Measurements from ENCODE around the gene MPC1.

Gene MPC1

GRCh38 chr6:166423051-166423745 is 40.5 kb upstream of the MPC1 start:
- H3K4ac ChIP-seq (ENCODE audit: low read depth in 1 of 2, low read length in 2 of 2): no peak overlapping the region
- no peak overlapping the region for H2AK5ac ChIP-seq (ENCODE audit: low read length, severe bottlenecking)
- H3K4me3 ChIP-seq (ENCODE audit: insufficient read depth in 1 of 2, low read depth in 1 of 2, low read length in 2 of 2): no peak overlapping the region
- no peaks in the 10 kb centered on the region for H3K79me1 ChIP-seq (replicated peaks; ENCODE audit: low read length, poor library complexity, severe bottlenecking)
- no peak overlapping the region for H2BK120ac ChIP-seq (ENCODE audit: low read depth, low read length)
- no peak overlapping the region for H2BK5ac ChIP-seq (ENCODE audit: low read depth, low read length, poor library complexity, severe bottlenecking)
- WGBS: 91% methylated on average over 22 of the region's 22 CpGs
- no peak overlapping the region for H4K8ac ChIP-seq (ENCODE audit: low read length)
- H3K36me3 ChIP-seq (ENCODE audit: control insufficient read depth in 1 of 2, insufficient read depth in 2 of 2, low read depth in 1 of 2, low read length in 2 of 2): peaks cover 4 to 30% of the 10 kb centered on the region in 2 experiments
- H3K9ac ChIP-seq (ENCODE audit: low read length): no peak overlapping the region
- H4K91ac ChIP-seq (ENCODE audit: low read length): no peak overlapping the region
- no peak overlapping the region for H3K27ac ChIP-seq (ENCODE audit: low read length, poor library complexity, severe bottlenecking)
- H2AFZ ChIP-seq (ENCODE audit: low read depth, low read length): no peak overlapping the region
- no peak overlapping the region for H3K14ac ChIP-seq (ENCODE audit: low read length in 2 of 2)
- H3K4me1 ChIP-seq (ENCODE audit: control insufficient read depth, insufficient read depth, low read depth, low read length): peaks cover 15% of the 10 kb centered on the region
- no peak overlapping the region for H2BK12ac ChIP-seq (ENCODE audit: low read length in 2 of 2)
- no peak for DNase-seq
- no peak overlapping the region for H3K18ac ChIP-seq (ENCODE audit: low read depth in 1 of 2, low read length in 2 of 2)
- no peak overlapping the region for H3K4me2 ChIP-seq (ENCODE audit: low read length, poor library complexity, severe bottlenecking)
- H3K9me3 ChIP-seq (ENCODE audit: control insufficient read depth, low read length): no peaks in the 10 kb centered on the region
- H2BK15ac ChIP-seq (ENCODE audit: low read depth, poor library complexity, severe bottlenecking): peak overlapping the region; percentile 4
- H3K27me3 ChIP-seq (ENCODE audit: control insufficient read depth in 1 of 2, insufficient read depth in 1 of 2, low read length in 2 of 2): no peaks in the 10 kb centered on the region
- no peak overlapping the region for H3K23ac ChIP-seq (ENCODE audit: low read length in 2 of 2)

- Histone ChIP-seq H2BK5ac (ENCODE audit: low read depth, low read length, poor library complexity, severe bottlenecking) (no peak overlapping the region), H3K9me3 (ENCODE audit: control insufficient read depth, low read length) (no peaks in the 10 kb centered on the region), H3K79me1 (replicated peaks; ENCODE audit: low read length, poor library complexity, severe bottlenecking) (no peaks in the 10 kb centered on the region), H2BK12ac (ENCODE audit: low read length in 2 of 2) (no peak overlapping the region), H3K14ac (ENCODE audit: low read length in 2 of 2) (no peak overlapping the region), H3K4ac (ENCODE audit: low read depth in 1 of 2, low read length in 2 of 2) (no peak overlapping the region), H3K36me3 (ENCODE audit: control insufficient read depth in 1 of 2, insufficient read depth in 2 of 2, low read depth in 1 of 2, low read length in 2 of 2) (peaks cover 4 to 32% of the 10 kb centered on the region in 2 experiments), H3K23ac (ENCODE audit: low read length in 2 of 2) (no peak overlapping the region), H3K4me3 (ENCODE audit: insufficient read depth in 1 of 2, low read depth in 1 of 2, low read length in 2 of 2) (no peak overlapping the region), H3K18ac (ENCODE audit: low read depth in 1 of 2, low read length in 2 of 2) (no peak overlapping the region), H3K4me1 (ENCODE audit: control insufficient read depth, insufficient read depth, low read depth, low read length) (peaks cover 15% of the 10 kb centered on the region), H2BK120ac (ENCODE audit: low read depth, low read length) (no peak overlapping the region), H3K27me3 (ENCODE audit: control insufficient read depth in 1 of 2, insufficient read depth in 1 of 2, low read length in 2 of 2) (no peaks in the 10 kb centered on the region), H4K91ac (ENCODE audit: low read length) (no peak overlapping the region), H3K27ac (ENCODE audit: low read length, poor library complexity, severe bottlenecking) (no peak overlapping the region), H3K4me2 (ENCODE audit: low read length, poor library complexity, severe bottlenecking) (no peak overlapping the region), H4K8ac (ENCODE audit: low read length) (no peak overlapping the region), H2BK15ac (ENCODE audit: low read depth, poor library complexity, severe bottlenecking) (no peak overlapping the region), H2AK5ac (ENCODE audit: low read length, severe bottlenecking) (no peak overlapping the region), H2AFZ (ENCODE audit: low read depth, low read length) (no peak overlapping the region), H3K9ac (ENCODE audit: low read length) (no peak overlapping the region)
- WGBS: 94% methylated on average over 16 of the region's 20 CpGs
- no peak for DNase-seq
Measured at GRCh38 chr6:166422201-166422940, 39.6 kb upstream of the MPC1 start.

GRCh38 chr6:166420351-166420750 is 37.6 kb upstream of the MPC1 start:
- H3K4me1 ChIP-seq (ENCODE audit: control insufficient read depth, insufficient read depth, low read depth, low read length): peaks cover 15% of the 10 kb centered on the region
- H3K27ac ChIP-seq (ENCODE audit: low read length, poor library complexity, severe bottlenecking): no peak overlapping the region
- H4K8ac ChIP-seq (ENCODE audit: low read length): no peak overlapping the region
- no peak overlapping the region for H2BK15ac ChIP-seq (ENCODE audit: low read depth, poor library complexity, severe bottlenecking)
- H2AK5ac ChIP-seq (ENCODE audit: low read length, severe bottlenecking): no peak overlapping the region
- WGBS: 78% methylated on average over 6 of the region's 6 CpGs
- H3K9me3 ChIP-seq (ENCODE audit: control insufficient read depth, low read length): no peaks in the 10 kb centered on the region
- no peaks in the 10 kb centered on the region for H3K27me3 ChIP-seq (ENCODE audit: control insufficient read depth in 1 of 2, insufficient read depth in 1 of 2, low read length in 2 of 2)
- H2BK5ac ChIP-seq (ENCODE audit: low read depth, low read length, poor library complexity, severe bottlenecking): no peak overlapping the region
- no peak overlapping the region for H3K4me2 ChIP-seq (ENCODE audit: low read length, poor library complexity, severe bottlenecking)
- no peak overlapping the region for H3K14ac ChIP-seq (ENCODE audit: low read length in 2 of 2)
- no peak overlapping the region for H3K18ac ChIP-seq (ENCODE audit: low read depth in 1 of 2, low read length in 2 of 2)
- peak; percentile 42 for DNase-seq
- no peak overlapping the region for H4K91ac ChIP-seq (ENCODE audit: low read length)
- no peak overlapping the region for H2BK120ac ChIP-seq (ENCODE audit: low read depth, low read length)
- no peak overlapping the region for H3K23ac ChIP-seq (ENCODE audit: low read length in 2 of 2)
- H2AFZ ChIP-seq (ENCODE audit: low read depth, low read length): no peak overlapping the region
- H3K4ac ChIP-seq (ENCODE audit: low read depth in 1 of 2, low read length in 2 of 2): no peak overlapping the region
- peaks cover 4 to 32% of the 10 kb centered on the region in 2 experiments for H3K36me3 ChIP-seq (ENCODE audit: control insufficient read depth in 1 of 2, insufficient read depth in 2 of 2, low read depth in 1 of 2, low read length in 2 of 2)
- H3K9ac ChIP-seq (ENCODE audit: low read length): no peak overlapping the region
- no peaks in the 10 kb centered on the region for H3K79me1 ChIP-seq (replicated peaks; ENCODE audit: low read length, poor library complexity, severe bottlenecking)
- no peak overlapping the region for H2BK12ac ChIP-seq (ENCODE audit: low read length in 2 of 2)
- no peak overlapping the region for H3K4me3 ChIP-seq (ENCODE audit: insufficient read depth in 1 of 2, low read depth in 1 of 2, low read length in 2 of 2)

- no peak for DNase-seq
- no peak overlapping the region for H4K91ac ChIP-seq (ENCODE audit: low read length)
- no peak overlapping the region for H3K4me3 ChIP-seq (ENCODE audit: insufficient read depth in 1 of 2, low read depth in 1 of 2, low read length in 2 of 2)
- H2BK120ac ChIP-seq (ENCODE audit: low read depth, low read length): no peak overlapping the region
- no peak overlapping the region for H2AFZ ChIP-seq (ENCODE audit: low read depth, low read length)
- no peak overlapping the region for H3K9ac ChIP-seq (ENCODE audit: low read length)
- no peak overlapping the region for H3K27ac ChIP-seq (ENCODE audit: low read length, poor library complexity, severe bottlenecking)
- no peaks in the 10 kb centered on the region for H3K79me1 ChIP-seq (replicated peaks; ENCODE audit: low read length, poor library complexity, severe bottlenecking)
- H2BK5ac ChIP-seq (ENCODE audit: low read depth, low read length, poor library complexity, severe bottlenecking): no peak overlapping the region
- H3K4me2 ChIP-seq (ENCODE audit: low read length, poor library complexity, severe bottlenecking): no peak overlapping the region
- peak overlapping the region in 1 of 2 experiments; percentile 4 for H3K14ac ChIP-seq (ENCODE audit: low read length in 2 of 2)
- no peak overlapping the region for H2AK5ac ChIP-seq (ENCODE audit: low read length, severe bottlenecking)
- peaks cover 4 to 32% of the 10 kb centered on the region in 2 experiments for H3K36me3 ChIP-seq (ENCODE audit: control insufficient read depth in 1 of 2, insufficient read depth in 2 of 2, low read depth in 1 of 2, low read length in 2 of 2)
- peaks cover 15% of the 10 kb centered on the region for H3K4me1 ChIP-seq (ENCODE audit: control insufficient read depth, insufficient read depth, low read depth, low read length)
- no peak overlapping the region for H4K8ac ChIP-seq (ENCODE audit: low read length)
- no peak overlapping the region for H3K23ac ChIP-seq (ENCODE audit: low read length in 2 of 2)
- no peak overlapping the region for H2BK15ac ChIP-seq (ENCODE audit: low read depth, poor library complexity, severe bottlenecking)
- H3K9me3 ChIP-seq (ENCODE audit: control insufficient read depth, low read length): no peaks in the 10 kb centered on the region
- 95% methylated on average over 15 of the region's 15 CpGs for WGBS
- H3K4ac ChIP-seq (ENCODE audit: low read depth in 1 of 2, low read length in 2 of 2): no peak overlapping the region
- no peaks in the 10 kb centered on the region for H3K27me3 ChIP-seq (ENCODE audit: control insufficient read depth in 1 of 2, insufficient read depth in 1 of 2, low read length in 2 of 2)
- no peak overlapping the region for H3K18ac ChIP-seq (ENCODE audit: low read depth in 1 of 2, low read length in 2 of 2)
- H2BK12ac ChIP-seq (ENCODE audit: low read length in 2 of 2): no peak overlapping the region
Measured at GRCh38 chr6:166419717-166420116, 37.0 kb upstream of the MPC1 start.
